T-helper 17 cell (primary cell): ENCODE data around the gene NT5DC3. TPM values are rescaled to one million over a fixed set of nuclear protein-coding genes. Genes with fewer than 3 reads are reported as not detected.

ENCODE experiments used
- total RNA-seq, 4 donors: library from RNA in 2 of 4; stranded (reverse) in 2 of 4; gene quantifications; one replicate each; pipeline ENCODE4 v1.2.3 and lab custom pipeline; 2022 to 2026

The NT5DC3 gene
- total RNA-seq, 2 donors from 2014 or later: 6.5 to 8.3 TPM

Other genes with a start within 250 kb of the NT5DC3 start
- 100 to 1,000 TPM; 339 to 429 TPM for gene HSP90B1, start 89.2 kb upstream of the NT5DC3 start, total RNA-seq
- 10 to 100 TPM; 27.0 to 30.4 TPM for gene TDG, start 124.6 kb upstream of the NT5DC3 start, total RNA-seq
- gene GLT8D2, start 209.0 kb upstream of the NT5DC3 start, total RNA-seq: not detected
- gene HCFC2, start 223.3 kb upstream of the NT5DC3 start, total RNA-seq: 10 to 100 TPM; 13.9 to 15.2 TPM